Prostate gland (tissue), 2 donors: ENCODE measurements around the gene GRIA4. TPM values are rescaled to one million over a fixed set of nuclear protein-coding genes. Genes with fewer than 3 reads are reported as not detected.

Source experiments
- DNase-seq: peaks from one replicate; pipeline ENCODE4 v3.0.0-alpha.2; 2019; ENCODE audit warnings: low spot score
- H3K27ac ChIP-seq, 2 donors: fragments of 200-600 bp; sonication (generic); 2 replicates each; pipeline ENCODE4 v1.5.1; 2017 to 2019
- H3K27me3 ChIP-seq: fragments of 200-600 bp; sonication (generic); replicated peaks from 2 replicates; pipeline ENCODE4 v1.5.1; 2019; ENCODE audit not compliant: insufficient read depth
- H3K36me3 ChIP-seq, 2 donors: fragments of 200-600 bp; sonication (generic); 1 replicate in 1 of 2; 2 replicates in 1 of 2; pipeline versions ENCODE4 v1.5.1 to v1.8.1; 2017 to 2019
- H3K4me1 ChIP-seq: fragments of 200-600 bp; sonication (generic); replicated peaks from 2 replicates; pipeline ENCODE4 v1.5.1; 2019
- H3K4me3 ChIP-seq, 2 donors: fragments of 200-600 bp; sonication (generic); 2 replicates each; pipeline ENCODE4 v1.5.1; 2017 to 2019
- H3K9me3 ChIP-seq: fragments of 200-600 bp; sonication (generic); 2 replicates; pipeline ENCODE4 v1.5.1; 2017
- CTCF ChIP-seq, 4 experiments: fragments of 200-600 bp in 2 of 4; fragments of 450-650 bp in 2 of 4; sonication (generic) in 2 of 4; IDR thresholded peaks; 1 replicate in 3 of 4; 2 replicates in 1 of 4; pipeline ENCODE4 v1.5.1; 2016 to 2019; ENCODE audit warnings: antibody characterized with exemption in 4 of 4, mild to moderate bottlenecking in 2 of 4, moderate library complexity in 2 of 4
- POLR2A ChIP-seq: fragments of 450-650 bp; IDR thresholded peaks from one replicate; pipeline ENCODE4 v1.6.1; 2016; ENCODE audit warnings: antibody characterized with exemption, mild to moderate bottlenecking
- POLR2AphosphoS5 ChIP-seq: sonication (generic); formaldehyde crosslinking; IDR thresholded peaks from one replicate; pipeline ENCODE4 v1.6.1; 2017; ENCODE audit warnings: antibody characterized with exemption
- whole genome bisulfite sequencing: methylation state at CpG from one replicate; pipeline ENCODE4 v1.1.5; 2018; 5-methylcytosine and 5-hydroxymethylcytosine counted together
- intact Hi-C: fragments of 100-400 bp; cut with DNase I; formaldehyde crosslinking; loops from one replicate; pipeline ENCODE4 v1.14.2; 2022
- total RNA-seq, 2 donors: library from RNA; depleted of rRNA; stranded (reverse); fragments of >200 nt; gene quantifications; one replicate each; pipeline ENCODE4 v1.1.0, GENCODE V29; 2016

GRIA4 gene
- total RNA-seq, 2 donors from 2014 or later, result not detected

- Histone ChIP-seq H3K4me1 (no peaks in the 10 kb centered on the region), H3K4me3 (no peak overlapping the region), H3K27ac (no peak overlapping the region), H3K27me3 (no peaks in the 10 kb centered on the region), H3K9me3 (no peaks in the 10 kb centered on the region), H3K36me3 (no peaks in the 10 kb centered on the region)
- intact Hi-C loops, result no loop called here
- TF ChIP-seq CTCF (IDR thresholded peaks at IDR 0.05) (no peak), POLR2AphosphoS5 (no peak), POLR2A (no peak)
- no peak for DNase-seq
Measured at GRCh38 chr11:105881027-105881426, 271.2 kb downstream of the GRIA4 start.

- H3K36me3 ChIP-seq, result no peaks in the 10 kb centered on the region
- no peak for TF ChIP-seq POLR2AphosphoS5
- no peak for TF ChIP-seq POLR2A
- TF ChIP-seq CTCF (IDR thresholded peaks at IDR 0.05), result no peak
- 57% methylated on average over 3 of the region's 3 CpGs for WGBS
- H3K9me3 ChIP-seq, result no peaks in the 10 kb centered on the region
- no peaks in the 10 kb centered on the region for H3K4me1 ChIP-seq
- DNase-seq, result no peak
- no peak overlapping the region for H3K4me3 ChIP-seq
- H3K27ac ChIP-seq, result no peak overlapping the region
- intact Hi-C loops, result no loop called here
- no peaks in the 10 kb centered on the region for H3K27me3 ChIP-seq
Measured at GRCh38 chr11:105884436-105884835, 274.6 kb downstream of the GRIA4 start.

- 63% methylated on average over 2 of the region's 2 CpGs for WGBS
- Histone ChIP-seq H3K27me3 (no peaks in the 10 kb centered on the region), H3K36me3 (no peaks in the 10 kb centered on the region), H3K27ac (no peak overlapping the region), H3K9me3 (no peaks in the 10 kb centered on the region), H3K4me3 (no peak overlapping the region), H3K4me1 (no peaks in the 10 kb centered on the region)
- no peak for TF ChIP-seq POLR2AphosphoS5
- intact Hi-C loops, result no loop called here
- DNase-seq, result no peak
Measured at GRCh38 chr11:105891685-105892084, 281.8 kb downstream of the GRIA4 start.

GRCh38 chr11:105897161-105897560, 287.3 kb downstream of the GRIA4 start:
- no peak for DNase-seq
- Histone ChIP-seq H3K9me3 (no peaks in the 10 kb centered on the region), H3K27me3 (no peaks in the 10 kb centered on the region), H3K4me1 (no peaks in the 10 kb centered on the region), H3K4me3 (no peak overlapping the region), H3K27ac (no peak overlapping the region), H3K36me3 (no peaks in the 10 kb centered on the region)
- intact Hi-C loops, result no loop called here
- no peak for TF ChIP-seq CTCF (IDR thresholded peaks at IDR 0.05)
- WGBS, result 92% methylated on average over 2 of the region's 2 CpGs

GRCh38 chr11:105899772-105900171, 289.9 kb downstream of the GRIA4 start:
- Histone ChIP-seq H3K4me3 (no peak overlapping the region), H3K36me3 (no peaks in the 10 kb centered on the region), H3K27ac (no peak overlapping the region), H3K27me3 (no peaks in the 10 kb centered on the region), H3K4me1 (no peaks in the 10 kb centered on the region), H3K9me3 (no peaks in the 10 kb centered on the region)
- DNase-seq, result no peak
- intact Hi-C loops, result no loop called here
- TF ChIP-seq POLR2AphosphoS5 (no peak), CTCF (IDR thresholded peaks at IDR 0.05) (no peak), POLR2A (no peak)
- WGBS, result 84% methylated on average over 4 of the region's 4 CpGs
